Liver (tissue), 9 donors: ENCODE data around the gene C2CD4D. TPM values are rescaled to one million over a fixed set of nuclear protein-coding genes. Genes with fewer than 3 reads are reported as not detected.

ENCODE experiments used
- DNase-seq: peaks from one replicate; pipeline ENCODE4 v3.0.0-alpha.2; 2017; ENCODE audit warnings: low spot score
- H3K27ac ChIP-seq, 2 donors: one replicate each; pipeline ENCODE4 v1.7.0; 2013; ENCODE audit warnings: inconsistent platforms in 2 of 2, low read length in 2 of 2, control low read depth in 1 of 2, low read depth in 1 of 2, mild to moderate bottlenecking in 1 of 2
- H3K27me3 ChIP-seq, 4 donors: one replicate each; pipeline versions ENCODE4 v1.6.1 to v1.7.0; 2013; ENCODE audit warnings: low read length in 3 of 4, inconsistent platforms in 1 of 4, mild to moderate bottlenecking in 1 of 4, moderate library complexity in 1 of 4; ENCODE audit not compliant: control insufficient read depth in 4 of 4, insufficient read depth in 4 of 4
- H3K36me3 ChIP-seq, 4 donors: one replicate each; pipeline versions ENCODE4 v1.6.1 to v1.7.0; 2013; ENCODE audit warnings: low read length in 3 of 4, mild to moderate bottlenecking in 3 of 4, low read depth in 1 of 4, moderate library complexity in 1 of 4; ENCODE audit not compliant: control insufficient read depth in 4 of 4, insufficient read depth in 3 of 4
- H3K4me1 ChIP-seq, 4 donors: one replicate each; pipeline versions ENCODE4 v1.6.1 to v1.7.0; 2013; ENCODE audit warnings: low read length in 3 of 4, mild to moderate bottlenecking in 3 of 4, moderate library complexity in 1 of 4; ENCODE audit not compliant: control insufficient read depth in 4 of 4, insufficient read depth in 4 of 4
- H3K4me3 ChIP-seq, 3 donors: one replicate each; pipeline versions ENCODE4 v1.6.1 to v1.7.0; 2013; ENCODE audit warnings: low read length in 3 of 3, control low read depth in 1 of 3, low read depth in 1 of 3, mild to moderate bottlenecking in 1 of 3
- H3K9ac ChIP-seq, 2 donors: one replicate each; pipeline ENCODE4 v1.7.0; 2013; ENCODE audit warnings: low read length in 2 of 2, mild to moderate bottlenecking in 2 of 2, moderate library complexity in 2 of 2, control low read depth in 1 of 2, low read depth in 1 of 2
- H3K9me3 ChIP-seq, 4 donors: one replicate each; pipeline versions ENCODE4 v1.6.1 to v1.7.0; 2013; ENCODE audit warnings: low read length in 3 of 4; ENCODE audit not compliant: control insufficient read depth in 4 of 4
- ATF3 ChIP-seq: IDR thresholded peaks from 2 replicates; pipeline ENCODE4 v1.6.1; 2016; ENCODE audit warnings: antibody characterized with exemption
- CTCF ChIP-seq: fragments of 150-350 bp; IDR thresholded peaks from 2 replicates; pipeline ENCODE4 v1.5.1; 2017; ENCODE audit warnings: improper control_type of control experiment, low read depth, low read length; ENCODE audit not compliant: missing input control
- FOXA1 ChIP-seq: IDR thresholded peaks from 2 replicates; pipeline ENCODE4 v1.6.1; 2016; ENCODE audit warnings: antibody characterized with exemption
- FOXA2 ChIP-seq: IDR thresholded peaks from 2 replicates; pipeline ENCODE4 v1.6.1; 2016; ENCODE audit warnings: antibody characterized with exemption
- GABPA ChIP-seq, 2 donors: IDR thresholded peaks in 1 of 2; conservative IDR thresholded peaks in 1 of 2; 2 replicates each; pipeline ENCODE4 v1.6.1; 2016; ENCODE audit warnings: antibody characterized with exemption in 2 of 2, mild to moderate bottlenecking in 1 of 2, moderate library complexity in 1 of 2
- HNF4A ChIP-seq, 2 donors: conservative IDR thresholded peaks; 2 replicates each; pipeline ENCODE4 v1.6.1; 2016; ENCODE audit warnings: antibody characterized with exemption in 2 of 2, mild to moderate bottlenecking in 2 of 2
- HNF4G ChIP-seq: IDR thresholded peaks from 2 replicates; pipeline ENCODE4 v1.6.1; 2016; ENCODE audit warnings: antibody characterized with exemption
- JUND ChIP-seq, 2 donors: IDR thresholded peaks; 2 replicates each; pipeline ENCODE4 v1.6.1; 2016; ENCODE audit warnings: antibody characterized with exemption in 2 of 2
- MAX ChIP-seq: IDR thresholded peaks from 2 replicates; pipeline ENCODE4 v1.6.1; 2016; ENCODE audit warnings: antibody characterized with exemption
- NR2F2 ChIP-seq: IDR thresholded peaks from 2 replicates; pipeline ENCODE4 v1.6.1; 2016; ENCODE audit warnings: antibody characterized with exemption
- RAD21 ChIP-seq, 2 donors: IDR thresholded peaks; 2 replicates each; pipeline ENCODE4 v1.6.1; 2016; ENCODE audit warnings: antibody characterized with exemption in 2 of 2, mild to moderate bottlenecking in 2 of 2
- REST ChIP-seq: IDR thresholded peaks from 2 replicates; pipeline ENCODE4 v1.6.1; 2016; ENCODE audit warnings: antibody characterized with exemption, mild to moderate bottlenecking
- RXRA ChIP-seq, 2 donors: IDR thresholded peaks; 2 replicates each; pipeline ENCODE4 v1.6.1; 2017 to 2018; ENCODE audit warnings: antibody characterized with exemption in 2 of 2, mild to moderate bottlenecking in 1 of 2
- SP1 ChIP-seq: IDR thresholded peaks from 2 replicates; pipeline ENCODE4 v1.6.1; 2018; ENCODE audit warnings: antibody characterized with exemption, mild to moderate bottlenecking
- TAF1 ChIP-seq: conservative IDR thresholded peaks from 2 replicates; pipeline ENCODE4 v1.6.1; 2016; ENCODE audit warnings: antibody characterized with exemption, mild to moderate bottlenecking
- WGBS: extraction: QIAGEN DNeasy Blood & Tissue Kit; methylation state at CpG from one replicate; pipeline ENCODE4 v1.1.7; 2013; 5-methylcytosine and 5-hydroxymethylcytosine counted together
- polyA plus RNA-seq, 2 donors: library from polyadenylated mRNA; stranded (reverse) in 1 of 2; unstranded in 1 of 2; fragments of 200-250 nt in 1 of 2; fragments of >200 nt in 1 of 2; fragmentation: Nextera tagmentation in 1 of 2; extraction: Ambion mirVana in 1 of 2; gene quantifications; one replicate each; pipeline versions ENCODE4 v1.2.1 to v1.2.3, GENCODE V29; 2013 to 2015
- total RNA-seq, 2 donors: library from RNA; depleted of rRNA; stranded (reverse); fragments of >200 nt; gene quantifications; one replicate each; pipeline ENCODE4 v1.2.3, GENCODE V29; 2014
- donor health status: healthy.
- donor health status: healthy.
- donor health status: healthy.
- donor health status: healthy.
- donor health status: healthy.

The C2CD4D gene
- total and polyA plus RNA-seq, 4 donors = 0.02 to 0.08 TPM; not detected in 2

GRCh38 chr1:151805066-151805820, 34.4 kb downstream of the C2CD4D start, which contains the start of gene LINGO4:
Gene LINGO4 (minus strand): TSS chr1:151805419. CDS start chr1:151802704, 2,715 bp downstream.
- H3K4me3 ChIP-seq = no peak within 1 kb of the TSS
- no peaks in the 10 kb centered on the region for H3K4me1 ChIP-seq
- DNase-seq = no peak
- TF ChIP-seq HNF4A (conservative IDR thresholded peaks at IDR 0.05) = no peak
- no peak for TF ChIP-seq SP1
- no peak for TF ChIP-seq JUND (IDR thresholded peaks at IDR 0.05)
- TF ChIP-seq TAF1 = no peak
- no peak for TF ChIP-seq MAX
- no peak for TF ChIP-seq HNF4G
- TF ChIP-seq RAD21 (IDR thresholded peaks at IDR 0.05) = no peak
- no peak for TF ChIP-seq FOXA2
- H3K36me3 ChIP-seq = peaks cover 0 to 28% (median 23%) of the 10 kb centered on the region in 4 donors
- 47% methylated on average over 12 of the region's 12 CpGs for WGBS
- H3K27me3 ChIP-seq = no peaks in the 10 kb centered on the region
- no peak within 1 kb of the TSS for H3K27ac ChIP-seq
- H3K9me3 ChIP-seq = no peaks in the 10 kb centered on the region
- H3K9ac ChIP-seq = no peak within 1 kb of the TSS

GRCh38 chr1:151803915-151804314, 35.7 kb downstream of the C2CD4D start:
- H3K36me3 ChIP-seq = peaks cover 0 to 21% (median 15%) of the 10 kb centered on the region in 4 donors
- no peaks in the 10 kb centered on the region for H3K27me3 ChIP-seq

More at GRCh38 chr1:151803915-151804314, 35.7 kb downstream of the C2CD4D start:
- no peak overlapping the region for H3K4me3 ChIP-seq
- no peaks in the 10 kb centered on the region for H3K9me3 ChIP-seq
- 96% methylated on average over 3 of the region's 3 CpGs for WGBS
- no peak overlapping the region for H3K27ac ChIP-seq
- H3K4me1 ChIP-seq = no peaks in the 10 kb centered on the region
- no peak for TF ChIP-seq REST
- TF ChIP-seq CTCF = no peak
- no peak for TF ChIP-seq NR2F2
- TF ChIP-seq FOXA2 = no peak
- no peak for TF ChIP-seq FOXA1
- TF ChIP-seq HNF4A (conservative IDR thresholded peaks at IDR 0.05) = no peak
- no peak for TF ChIP-seq HNF4G
- no peak for TF ChIP-seq ATF3
- TF ChIP-seq RAD21 (IDR thresholded peaks at IDR 0.05) = no peak
- TF ChIP-seq GABPA (IDR thresholded peaks at IDR 0.05 in 1 of 2, conservative IDR thresholded peaks at IDR 0.05 in 1 of 2) = no peak
- no peak for TF ChIP-seq RXRA (IDR thresholded peaks at IDR 0.05)
- no peak for TF ChIP-seq TAF1
- no peak for TF ChIP-seq SP1
- TF ChIP-seq JUND (IDR thresholded peaks at IDR 0.05) = no peak
- no peak for DNase-seq
- H3K9ac ChIP-seq = no peak overlapping the region
